Colonic mucosa (tissue), 4 donors: ENCODE results near the gene AFF3. TPM values are rescaled to one million over a fixed set of nuclear protein-coding genes. Genes with fewer than 3 reads are reported as not detected.

Source experiments
- DNase-seq: peaks from one replicate; pipeline ENCODE4 v3.0.0-alpha.2; 2020
- H3K27ac ChIP-seq: fragments of 200-600 bp; one replicate; pipeline ENCODE4 v1.8.0; 2021
- H3K27me3 ChIP-seq: fragments of 200-600 bp; one replicate; pipeline ENCODE4 v1.8.0; 2021
- H3K36me3 ChIP-seq: fragments of 200-600 bp; one replicate; pipeline ENCODE4 v1.8.0; 2021
- H3K4me1 ChIP-seq: fragments of 200-600 bp; one replicate; pipeline ENCODE4 v1.8.0; 2021; ENCODE audit warnings: mild to moderate bottlenecking
- H3K4me3 ChIP-seq: fragments of 200-600 bp; one replicate; pipeline ENCODE4 v1.8.0; 2021
- H3K9ac ChIP-seq, 2 donors: one replicate each; pipeline ENCODE4 v1.7.0; 2013; ENCODE audit warnings: control low read depth in 2 of 2, low read depth in 2 of 2, low read length in 2 of 2
- H3K9me3 ChIP-seq: fragments of 200-600 bp; one replicate; pipeline ENCODE4 v1.8.0; 2021
- intact Hi-C: fragments of 100-400 bp; cut with DNase I; formaldehyde crosslinking; loops from one replicate; pipeline ENCODE4 v1.14.1; 2022
- total RNA-seq, 2 donors: library from RNA; stranded (reverse); fragmentation: NEBNext Ultra II Directional in 1 of 2; extraction: Animal tissue kit (Norgen Biotek cat#: 25700) in 1 of 2; gene quantifications; one replicate each; pipeline ENCODE4 v1.2.1, GENCODE V29; 2021
- TF ChIP-seq, protein P1 (sequence below): fragments of 200-600 bp; IDR thresholded peaks from one replicate; pipeline ENCODE4 v1.8.0; 2022; ENCODE audit warnings: antibody characterized with exemption, mild to moderate bottlenecking
- donor health status: healthy.
- donor health status: DM: no; HTN: no; CAD: no.
- donor health status: DM: no; HTN: no; CAD: no.

AFF3 gene
- total RNA-seq, 2 donors from 2014 or later, result 0.86 to 2.6 TPM

DNA sequence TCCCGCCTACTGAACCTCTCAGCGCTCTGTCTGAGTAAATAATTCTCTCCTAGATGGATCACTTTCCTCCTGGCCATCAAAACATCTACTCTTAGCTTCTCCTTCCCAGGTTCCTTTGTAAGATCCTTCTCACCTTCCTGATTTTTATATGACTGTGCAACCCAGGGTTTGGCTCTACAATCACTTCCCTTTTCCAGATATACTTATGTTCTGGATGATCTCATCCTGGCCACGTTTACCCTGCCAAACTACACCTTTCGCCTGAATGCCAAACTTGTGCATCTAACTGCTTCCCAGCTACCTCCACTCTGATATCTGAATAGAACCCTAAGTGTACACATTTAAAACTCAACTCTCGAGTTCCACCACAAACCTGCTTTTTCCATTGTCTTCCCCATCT lies 362.1 kb downstream of the AFF3 start:
- Histone ChIP-seq H3K27me3 (no peaks in the 10 kb centered on the region), H3K27ac (no peak overlapping the region), H3K36me3 (no peaks in the 10 kb centered on the region), H3K9ac (no peak overlapping the region), H3K9me3 (no peaks in the 10 kb centered on the region), H3K4me1 (no peaks in the 10 kb centered on the region), H3K4me3 (no peak overlapping the region)
- TF ChIP-seq, protein P1, sequence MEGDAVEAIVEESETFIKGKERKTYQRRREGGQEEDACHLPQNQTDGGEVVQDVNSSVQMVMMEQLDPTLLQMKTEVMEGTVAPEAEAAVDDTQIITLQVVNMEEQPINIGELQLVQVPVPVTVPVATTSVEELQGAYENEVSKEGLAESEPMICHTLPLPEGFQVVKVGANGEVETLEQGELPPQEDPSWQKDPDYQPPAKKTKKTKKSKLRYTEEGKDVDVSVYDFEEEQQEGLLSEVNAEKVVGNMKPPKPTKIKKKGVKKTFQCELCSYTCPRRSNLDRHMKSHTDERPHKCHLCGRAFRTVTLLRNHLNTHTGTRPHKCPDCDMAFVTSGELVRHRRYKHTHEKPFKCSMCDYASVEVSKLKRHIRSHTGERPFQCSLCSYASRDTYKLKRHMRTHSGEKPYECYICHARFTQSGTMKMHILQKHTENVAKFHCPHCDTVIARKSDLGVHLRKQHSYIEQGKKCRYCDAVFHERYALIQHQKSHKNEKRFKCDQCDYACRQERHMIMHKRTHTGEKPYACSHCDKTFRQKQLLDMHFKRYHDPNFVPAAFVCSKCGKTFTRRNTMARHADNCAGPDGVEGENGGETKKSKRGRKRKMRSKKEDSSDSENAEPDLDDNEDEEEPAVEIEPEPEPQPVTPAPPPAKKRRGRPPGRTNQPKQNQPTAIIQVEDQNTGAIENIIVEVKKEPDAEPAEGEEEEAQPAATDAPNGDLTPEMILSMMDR, result no peak
- no peak for DNase-seq
- intact Hi-C loops, result no loop called here

DNA sequence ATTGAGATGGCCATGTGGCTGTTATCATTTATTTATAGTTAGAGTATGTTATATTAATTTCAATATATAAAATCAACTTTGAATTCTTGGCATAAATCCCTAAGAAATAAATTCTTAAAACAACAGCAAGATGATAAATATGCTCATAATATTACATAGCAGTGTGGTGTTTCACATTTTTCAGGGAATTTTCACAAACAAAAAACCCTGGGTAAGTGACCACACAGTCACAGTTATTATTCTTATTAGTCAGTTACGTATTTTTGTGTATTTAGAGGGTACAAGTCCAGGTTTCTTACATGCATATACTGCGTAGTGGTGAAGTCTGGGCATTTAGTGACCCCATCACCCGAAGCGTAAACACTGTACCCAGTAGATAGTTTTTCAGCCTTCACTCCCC lies 363.1 kb downstream of the AFF3 start:
- Histone ChIP-seq H3K4me3 (no peak overlapping the region), H3K27ac (no peak overlapping the region), H3K9me3 (no peaks in the 10 kb centered on the region), H3K27me3 (no peaks in the 10 kb centered on the region), H3K36me3 (no peaks in the 10 kb centered on the region), H3K4me1 (no peaks in the 10 kb centered on the region), H3K9ac (no peak overlapping the region)
- intact Hi-C loops, result no loop called here
- TF ChIP-seq, protein P1, result no peak
- no peak for DNase-seq

DNA sequence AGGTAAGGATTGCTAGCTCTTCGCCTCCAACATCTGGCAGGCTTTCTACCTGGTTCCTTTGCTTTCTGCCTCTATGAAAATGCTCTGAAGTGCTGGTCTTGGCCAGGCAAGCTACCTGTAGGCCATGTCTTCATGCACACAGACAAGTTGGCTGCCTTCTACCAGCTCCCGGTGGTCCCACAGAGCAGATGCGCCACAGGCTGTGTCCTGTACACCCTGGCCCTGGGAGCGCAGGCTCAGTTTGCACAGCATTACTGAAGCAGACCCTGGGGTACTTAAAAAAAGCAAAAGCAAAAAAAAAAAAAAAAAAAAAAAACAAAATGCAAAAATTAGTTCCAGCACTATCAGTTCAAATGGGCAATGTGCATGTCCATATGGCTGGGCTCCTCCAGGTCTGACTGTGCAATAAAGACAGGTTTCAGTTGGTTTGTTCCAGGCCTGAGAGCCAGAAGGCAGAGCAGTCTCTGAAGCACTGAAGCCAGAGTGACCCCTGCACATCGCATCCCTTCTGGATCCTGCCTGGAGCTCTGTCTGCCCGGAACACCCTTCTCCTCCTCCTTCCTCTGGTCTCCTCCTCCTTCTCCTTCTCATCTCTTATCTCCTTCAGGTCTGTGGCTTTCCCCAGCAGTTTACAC lies 364.6 kb downstream of the AFF3 start:
- Histone ChIP-seq H3K36me3 (no peaks in the 10 kb centered on the region), H3K4me1 (no peaks in the 10 kb centered on the region), H3K4me3 (no peak overlapping the region), H3K27ac (no peak overlapping the region), H3K9ac (no peak overlapping the region), H3K27me3 (no peaks in the 10 kb centered on the region), H3K9me3 (no peaks in the 10 kb centered on the region)
- TF ChIP-seq, protein P1, result no peak
- intact Hi-C loops, result no loop called here
- DNase-seq, result no peak

DNA sequence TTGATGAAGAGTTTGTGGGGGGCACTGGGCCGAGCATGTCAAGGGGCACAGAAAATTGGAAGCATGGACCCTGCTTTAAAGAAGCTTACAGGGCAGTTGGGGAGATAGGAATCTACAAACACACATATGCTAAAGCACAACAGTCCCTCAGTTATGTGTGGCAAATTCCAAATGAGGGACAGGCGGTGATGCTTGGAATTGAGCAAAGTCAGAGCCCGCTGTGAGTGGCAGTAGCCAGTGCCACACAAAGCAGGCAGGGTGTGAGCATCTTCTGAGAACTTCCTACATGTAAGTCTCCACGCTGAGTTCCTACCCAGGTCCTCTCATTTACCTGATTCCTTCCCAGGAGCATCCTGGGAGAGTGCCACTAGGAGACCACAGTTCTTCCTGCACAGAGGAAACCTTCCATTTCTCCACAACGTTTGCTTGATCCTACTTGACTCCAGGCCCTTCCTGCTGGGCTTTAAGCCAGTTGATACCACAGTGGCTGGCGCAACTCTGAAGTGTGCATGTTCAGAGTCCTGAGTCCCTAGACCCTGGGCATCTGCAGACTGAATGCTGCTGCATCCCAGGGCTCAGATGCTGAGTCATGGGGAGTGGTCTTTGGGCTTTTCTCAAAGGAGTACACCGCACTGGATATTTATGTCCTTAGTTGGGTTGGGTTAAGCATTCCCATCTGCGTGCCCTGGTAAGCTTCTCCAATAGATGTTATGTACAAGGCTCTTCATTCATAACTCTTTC lies 365.3 kb downstream of the AFF3 start:
- Histone ChIP-seq H3K27me3 (no peaks in the 10 kb centered on the region), H3K4me1 (no peaks in the 10 kb centered on the region), H3K4me3 (no peak overlapping the region), H3K27ac (no peak overlapping the region), H3K9me3 (no peaks in the 10 kb centered on the region), H3K9ac (no peak overlapping the region), H3K36me3 (no peaks in the 10 kb centered on the region)
- intact Hi-C loops, result no loop called here
- TF ChIP-seq, protein P1, result no peak
- no peak for DNase-seq

DNA sequence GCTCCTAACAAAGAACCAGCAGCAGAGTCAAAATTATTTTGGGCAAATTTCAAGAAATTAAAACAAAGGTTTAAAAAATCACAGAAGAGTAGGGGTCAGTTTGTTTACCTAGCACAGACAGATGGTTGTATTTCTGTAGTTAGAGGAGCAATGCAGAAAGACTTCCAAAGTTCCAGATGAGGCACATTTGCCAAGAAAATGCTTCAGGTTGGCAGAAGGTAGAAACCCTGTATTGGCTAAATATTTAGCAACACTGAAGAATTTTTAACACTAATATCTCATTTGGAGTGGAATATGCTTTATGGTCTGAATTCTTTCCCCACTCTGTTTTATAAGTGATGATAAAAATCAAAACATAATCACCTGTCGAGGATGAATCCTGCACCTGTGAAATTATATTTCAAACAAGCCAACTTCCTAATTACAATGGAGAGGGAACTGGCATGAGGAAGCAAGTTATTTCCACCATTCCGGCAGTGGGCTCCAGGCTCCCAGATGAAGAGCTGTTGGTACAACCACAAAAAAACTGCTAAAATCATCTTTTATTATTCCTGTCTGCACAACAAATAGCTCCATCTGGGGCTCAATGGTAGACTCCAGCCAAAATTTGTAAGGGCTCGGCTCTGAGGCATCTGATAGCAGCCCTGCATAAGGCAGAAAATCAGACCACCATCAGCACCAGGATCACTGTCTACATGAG lies 366.0 kb downstream of the AFF3 start:
- no peaks in the 10 kb centered on the region for H3K9me3 ChIP-seq
- H3K4me3 ChIP-seq, result no peak overlapping the region
- no peak overlapping the region for H3K9ac ChIP-seq
- no peak for DNase-seq
- H3K4me1 ChIP-seq, result no peaks in the 10 kb centered on the region
- no peaks in the 10 kb centered on the region for H3K36me3 ChIP-seq
- TF ChIP-seq, protein P1, result no peak
- no peaks in the 10 kb centered on the region for H3K27me3 ChIP-seq
- H3K27ac ChIP-seq, result no peak overlapping the region
- intact Hi-C loops, result no loop called here
